Measurements from ENCODE around the gene ZBBX. TPM values are rescaled to one million over a fixed set of nuclear protein-coding genes. Genes with fewer than 3 reads are reported as not detected.

The ZBBX gene
- total RNA-seq, 1 experiment from 2014 or later: not detected

GRCh38 chr3:167406876-167407492, 26.9 kb upstream of the ZBBX start:
- intact Hi-C loops (cut with micrococcal nuclease; ENCODE audit: unreplicated experiment): loop anchor here (5.0 kb wide), 4 partner anchors 275 to 635 kb away; no protein-coding TSS in a partner anchor
- POLR2A ChIA-PET (ENCODE audit: low non-redundant PET): no interaction called here
- Histone ChIP-seq H3K9me3 (ENCODE audit: low read depth, low read length, poor library complexity, severe bottlenecking) (no peaks in the 10 kb centered on the region), H3K36me3 (ENCODE audit: insufficient read depth, low read length, poor library complexity, severe bottlenecking) (no peaks in the 10 kb centered on the region), H3K27me3 (replicated peaks; ENCODE audit: insufficient read depth, low read depth, low read length, poor library complexity) (no peaks in the 10 kb centered on the region), H3K4me1 (ENCODE audit: insufficient read depth, low read length, poor library complexity, severe bottlenecking) (no peaks in the 10 kb centered on the region), H3K27ac (ENCODE audit: low read depth, low read length, poor library complexity, severe bottlenecking) (no peak overlapping the region), H3K4me3 (ENCODE audit: low read depth, low read length, poor library complexity, severe bottlenecking) (no peak overlapping the region)
- TF ChIP-seq CTCF (conservative IDR thresholded peaks at IDR 0.05; ENCODE audit: low read depth, low read length) (peak; percentile 65), EZH2 (IDR thresholded peaks at IDR 0.05; ENCODE audit: borderline replicate concordance, low read depth, low read length, poor library complexity, severe bottlenecking) (no peak)
- CTCF ChIA-PET: no interaction called here
- DNase-seq (ENCODE audit: low spot score): peak; percentile 64
- BruUV-seq (replicated peaks): no TSS peak

- no TSS peak for BruUV-seq (replicated peaks)
- Histone ChIP-seq H3K36me3 (ENCODE audit: insufficient read depth, low read length, poor library complexity, severe bottlenecking) (no peaks in the 10 kb centered on the region), H3K4me3 (ENCODE audit: low read depth, low read length, poor library complexity, severe bottlenecking) (no peak overlapping the region), H3K27me3 (replicated peaks; ENCODE audit: insufficient read depth, low read depth, low read length, poor library complexity) (no peaks in the 10 kb centered on the region), H3K9me3 (ENCODE audit: low read depth, low read length, poor library complexity, severe bottlenecking) (no peaks in the 10 kb centered on the region), H3K4me1 (ENCODE audit: insufficient read depth, low read length, poor library complexity, severe bottlenecking) (no peaks in the 10 kb centered on the region), H3K27ac (ENCODE audit: low read depth, low read length, poor library complexity, severe bottlenecking) (no peak overlapping the region)
- no peak for DNase-seq (ENCODE audit: low spot score)
- POLR2A ChIA-PET (ENCODE audit: low non-redundant PET): no interaction called here
- TF ChIP-seq CTCF (conservative IDR thresholded peaks at IDR 0.05; ENCODE audit: low read depth, low read length) (no peak), EZH2 (IDR thresholded peaks at IDR 0.05; ENCODE audit: borderline replicate concordance, low read depth, low read length, poor library complexity, severe bottlenecking) (no peak)
- CTCF ChIA-PET: no interaction called here
- intact Hi-C loops (cut with micrococcal nuclease; ENCODE audit: unreplicated experiment): no loop called here
Measured at GRCh38 chr3:167397826-167398225, 17.7 kb upstream of the ZBBX start.

- intact Hi-C loops (cut with micrococcal nuclease; ENCODE audit: unreplicated experiment): no loop called here
- no peaks in the 10 kb centered on the region for H3K9me3 ChIP-seq (ENCODE audit: low read depth, low read length, poor library complexity, severe bottlenecking)
- ChIA-PET POLR2A (ENCODE audit: low non-redundant PET) (no interaction called here), CTCF (no interaction called here)
- H3K4me1 ChIP-seq (ENCODE audit: insufficient read depth, low read length, poor library complexity, severe bottlenecking): no peaks in the 10 kb centered on the region
- H3K27me3 ChIP-seq (replicated peaks; ENCODE audit: insufficient read depth, low read depth, low read length, poor library complexity): no peaks in the 10 kb centered on the region
- no peak overlapping the region for H3K4me3 ChIP-seq (ENCODE audit: low read depth, low read length, poor library complexity, severe bottlenecking)
- no peak overlapping the region for H3K27ac ChIP-seq (ENCODE audit: low read depth, low read length, poor library complexity, severe bottlenecking)
- no peaks in the 10 kb centered on the region for H3K36me3 ChIP-seq (ENCODE audit: insufficient read depth, low read length, poor library complexity, severe bottlenecking)
- no TSS peak for BruUV-seq (replicated peaks)
- TF ChIP-seq CTCF (conservative IDR thresholded peaks at IDR 0.05; ENCODE audit: low read depth, low read length): no peak
- no peak for TF ChIP-seq EZH2 (IDR thresholded peaks at IDR 0.05; ENCODE audit: borderline replicate concordance, low read depth, low read length, poor library complexity, severe bottlenecking)
- DNase-seq (ENCODE audit: low spot score): no peak
Measured at GRCh38 chr3:167396075-167396474, 16.0 kb upstream of the ZBBX start.
